Trophoblast cell (in vitro differentiated cells and primary cell): ENCODE results near the gene PRAMEF4.
"Not testable (repeated sequence)": the region's sequence is repeated elsewhere in the genome, so short reads cannot be mapped to it uniquely, and the experiment has no call there.

Source experiments
- DNase-seq, 2 donors: peaks; one replicate each; pipeline ENCODE4 v3.0.0-alpha.2; 2016
- H2AFZ ChIP-seq: 2 replicates; pipeline ENCODE4 v1.6.1; 2013; ENCODE audit warnings: low read length, moderate library complexity, mild to moderate bottlenecking; ENCODE audit not compliant: insufficient read depth, poor library complexity
- H2AK5ac ChIP-seq: 2 replicates; pipeline ENCODE4 v1.6.1; 2013; ENCODE audit warnings: mild to moderate bottlenecking, low read length
- H2BK120ac ChIP-seq: 2 replicates; pipeline ENCODE4 v1.6.1; 2013; ENCODE audit warnings: low read length, mild to moderate bottlenecking, moderate library complexity; ENCODE audit not compliant: insufficient read depth, poor library complexity
- H2BK12ac ChIP-seq: 2 replicates; pipeline ENCODE4 v1.6.1; 2013; ENCODE audit warnings: mild to moderate bottlenecking, low read length, moderate library complexity
- H2BK5ac ChIP-seq: 2 replicates; pipeline ENCODE4 v1.6.1; 2013; ENCODE audit warnings: low read length, low read depth, moderate library complexity, mild to moderate bottlenecking; ENCODE audit not compliant: poor library complexity
- H3K14ac ChIP-seq: 2 replicates; pipeline ENCODE4 v1.6.1; 2013; ENCODE audit warnings: mild to moderate bottlenecking, low read length
- H3K18ac ChIP-seq: 2 replicates; pipeline ENCODE4 v1.6.1; 2013; ENCODE audit warnings: mild to moderate bottlenecking, low read length
- H3K23ac ChIP-seq: 2 replicates; pipeline ENCODE4 v1.6.1; 2013; ENCODE audit warnings: low read length
- H3K27ac ChIP-seq: 2 replicates; pipeline ENCODE4 v1.5.1; 2013; ENCODE audit warnings: low read depth, mild to moderate bottlenecking, inconsistent platforms, low read length, moderate library complexity
- H3K27me3 ChIP-seq: 2 replicates; pipeline ENCODE4 v1.6.1; 2013; ENCODE audit warnings: inconsistent platforms, mild to moderate bottlenecking, low read length, moderate library complexity; ENCODE audit not compliant: insufficient read depth
- H3K36me3 ChIP-seq, 2 experiments: 1 replicate in 1 of 2; 2 replicates in 1 of 2; pipeline ENCODE4 v1.6.1; 2013; ENCODE audit warnings: low read length in 2 of 2, mild to moderate bottlenecking in 2 of 2, moderate library complexity in 1 of 2; ENCODE audit not compliant: insufficient read depth in 2 of 2, control insufficient read depth in 1 of 2
- H3K4ac ChIP-seq: 2 replicates; pipeline ENCODE4 v1.6.1; 2013; ENCODE audit warnings: low read depth, mild to moderate bottlenecking, low read length, moderate library complexity
- H3K4me1 ChIP-seq, 2 experiments: 1 replicate in 1 of 2; 2 replicates in 1 of 2; pipeline ENCODE4 v1.6.1; 2013; ENCODE audit warnings: low read length in 2 of 2, mild to moderate bottlenecking in 2 of 2, moderate library complexity in 1 of 2; ENCODE audit not compliant: insufficient read depth in 2 of 2, control insufficient read depth in 1 of 2
- H3K4me2 ChIP-seq: 2 replicates; pipeline ENCODE4 v1.6.1; 2013; ENCODE audit warnings: inconsistent platforms, mild to moderate bottlenecking, low read length, moderate library complexity
- H3K4me3 ChIP-seq: 2 replicates; pipeline ENCODE4 v1.5.1; 2013; ENCODE audit warnings: mild to moderate bottlenecking, low read depth, low read length, inconsistent platforms
- H3K79me1 ChIP-seq: one replicate; pipeline ENCODE4 v1.6.1; 2013; ENCODE audit warnings: low read length
- H3K79me2 ChIP-seq: 2 replicates; pipeline ENCODE4 v1.6.1; 2013; ENCODE audit warnings: low read length, mild to moderate bottlenecking; ENCODE audit not compliant: control insufficient read depth, insufficient read depth, poor library complexity
- H3K9ac ChIP-seq: 2 replicates; pipeline ENCODE4 v1.6.1; 2013; ENCODE audit warnings: mild to moderate bottlenecking, low read length
- H3K9me3 ChIP-seq: 2 replicates; pipeline ENCODE4 v1.6.1; 2013; ENCODE audit warnings: low read depth, mild to moderate bottlenecking, control low read depth, inconsistent platforms, low read length; ENCODE audit not compliant: insufficient read depth
- H4K12ac ChIP-seq: 2 replicates; pipeline ENCODE4 v1.6.1; 2013; ENCODE audit warnings: low read depth, mild to moderate bottlenecking, low read length, moderate library complexity
- H4K8ac ChIP-seq: 2 replicates; pipeline ENCODE4 v1.6.1; 2013; ENCODE audit warnings: low read depth, mild to moderate bottlenecking, low read length, moderate library complexity
- H4K91ac ChIP-seq: one replicate; pipeline ENCODE4 v1.6.1; 2013; ENCODE audit warnings: low read depth, mild to moderate bottlenecking, low read length, moderate library complexity
- WGBS: extraction: QIAGEN DNeasy Blood & Tissue Kit; methylation state at CpG from one replicate; pipeline ENCODE4 v1.1.7; 2013; ENCODE audit warnings: missing lambda C conversion rate; ENCODE audit not compliant: insufficient read length, insufficient coverage; ENCODE audit errors: extremely low coverage; 5-methylcytosine and 5-hydroxymethylcytosine counted together

The PRAMEF4 gene

DNA sequence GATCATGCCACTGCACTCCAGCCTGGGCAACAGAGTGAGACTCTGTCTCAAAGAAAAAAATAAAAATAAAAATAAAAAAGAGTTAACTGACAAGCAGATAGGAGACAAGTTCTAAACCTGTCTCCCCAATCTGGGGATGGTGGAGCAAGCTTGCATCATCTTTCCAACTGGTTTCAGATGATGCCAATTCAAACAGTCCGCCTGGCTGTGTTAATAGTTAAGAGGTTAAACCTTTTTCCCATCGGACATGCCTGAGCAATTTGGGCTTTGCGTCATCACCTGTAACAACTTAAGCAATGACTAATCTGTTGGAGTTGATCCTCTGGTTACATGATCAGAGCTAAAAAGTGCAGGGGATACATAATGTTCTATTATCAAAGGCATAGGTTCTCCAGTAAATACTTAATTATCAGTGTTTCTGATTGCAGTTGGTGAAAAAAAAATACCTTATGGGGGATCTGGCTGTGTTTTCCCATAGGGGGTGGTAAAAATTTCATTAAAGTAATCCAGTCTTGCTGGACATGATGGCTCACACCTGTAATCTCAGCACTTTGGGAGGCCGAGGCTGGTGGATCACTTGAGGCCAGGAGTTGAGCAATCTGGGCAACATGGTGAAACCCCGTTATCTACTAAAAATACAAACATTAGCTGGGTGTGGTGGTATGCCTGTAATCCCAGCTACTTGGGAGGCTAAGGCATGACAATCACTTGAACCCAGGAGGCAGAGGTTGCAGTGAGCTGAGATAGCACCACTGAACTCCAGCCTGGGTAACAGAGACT is 18.0 kb upstream of the PRAMEF4 start:
- H3K18ac ChIP-seq, H4K8ac ChIP-seq, H2BK5ac ChIP-seq, H3K4ac ChIP-seq, H4K12ac ChIP-seq, DNase-seq, H3K4me1 ChIP-seq, H3K36me3 ChIP-seq, H3K23ac ChIP-seq, H2BK12ac ChIP-seq, H4K91ac ChIP-seq, H2AK5ac ChIP-seq, H2AFZ ChIP-seq, H3K79me1 ChIP-seq, H3K14ac ChIP-seq, H2BK120ac ChIP-seq, H3K9ac ChIP-seq, H3K4me3 ChIP-seq, H3K27ac ChIP-seq, H3K27me3 ChIP-seq, H3K9me3 ChIP-seq, H3K4me2 ChIP-seq, H3K79me2 ChIP-seq: not testable (repeated sequence)
- no CpG with 5 or more reads among the region's 5 CpGs for WGBS

DNA sequence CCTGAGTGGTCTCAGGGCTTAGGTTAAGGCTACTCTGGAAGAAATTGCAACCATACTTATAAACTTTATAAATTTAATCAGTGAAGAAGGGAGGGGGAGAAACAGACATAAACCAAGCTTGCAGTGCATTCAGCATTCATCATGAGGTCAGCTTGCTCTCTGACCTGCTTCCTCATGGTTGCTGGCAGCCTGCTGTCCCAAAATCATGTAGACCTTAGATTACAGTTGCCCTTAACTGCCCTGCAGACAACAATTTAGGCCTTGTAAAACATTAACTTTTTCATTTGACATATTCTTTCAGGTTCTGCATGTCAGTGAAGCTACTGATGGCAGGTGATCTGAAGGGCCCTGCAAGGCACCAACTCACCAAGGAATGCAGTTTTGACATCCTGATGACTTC is 13.2 kb upstream of the PRAMEF4 start:
- not testable (repeated sequence) for H3K27me3 ChIP-seq, H3K23ac ChIP-seq, H2BK5ac ChIP-seq, H3K4me2 ChIP-seq, H3K79me1 ChIP-seq, H2AFZ ChIP-seq, H2BK12ac ChIP-seq, H3K36me3 ChIP-seq, H3K9ac ChIP-seq, H4K91ac ChIP-seq, H2BK120ac ChIP-seq, H3K14ac ChIP-seq, DNase-seq, H3K27ac ChIP-seq, H3K4ac ChIP-seq, H4K12ac ChIP-seq, H3K18ac ChIP-seq, H3K9me3 ChIP-seq, H3K79me2 ChIP-seq, H3K4me1 ChIP-seq, H4K8ac ChIP-seq, H2AK5ac ChIP-seq, H3K4me3 ChIP-seq

DNA sequence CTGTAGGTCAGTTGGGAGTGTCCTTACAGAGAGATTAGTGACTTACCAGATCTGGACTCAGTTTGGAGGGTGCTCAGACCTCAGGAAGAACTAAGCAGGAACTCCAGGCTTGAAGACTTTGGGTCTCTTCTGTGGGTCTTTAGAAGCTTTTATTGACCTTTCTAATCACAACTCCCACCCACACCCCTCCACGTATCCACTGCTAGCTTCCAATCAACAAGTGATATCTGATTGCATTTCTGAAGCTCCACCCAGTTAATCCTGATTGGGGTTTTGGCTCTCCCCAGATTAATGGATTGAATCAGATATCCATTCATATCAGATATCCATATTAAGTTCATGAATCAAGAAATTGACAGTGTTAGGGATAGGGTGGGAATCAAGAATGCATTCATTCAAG is 12.2 kb upstream of the PRAMEF4 start, which contains the start of gene PRAMEF10:
Gene PRAMEF10, minus strand, starts transcription at position 101 of the 400 bp plus-strand sequence. CDS start 2,423 bp downstream, outside the sequence.
- not testable (repeated sequence) for H3K4me2 ChIP-seq, H3K14ac ChIP-seq, H3K4ac ChIP-seq, H3K9ac ChIP-seq, H3K9me3 ChIP-seq, H4K12ac ChIP-seq, H3K79me1 ChIP-seq, H2BK12ac ChIP-seq, H4K8ac ChIP-seq, H4K91ac ChIP-seq, H3K79me2 ChIP-seq, H3K36me3 ChIP-seq, H2AFZ ChIP-seq, H2BK5ac ChIP-seq, H3K4me3 ChIP-seq, H3K27me3 ChIP-seq, H3K27ac ChIP-seq, H3K18ac ChIP-seq, H3K23ac ChIP-seq, H2BK120ac ChIP-seq, H2AK5ac ChIP-seq, DNase-seq, H3K4me1 ChIP-seq
- no CpG with 5 or more reads among the region's 1 CpG for WGBS

DNA sequence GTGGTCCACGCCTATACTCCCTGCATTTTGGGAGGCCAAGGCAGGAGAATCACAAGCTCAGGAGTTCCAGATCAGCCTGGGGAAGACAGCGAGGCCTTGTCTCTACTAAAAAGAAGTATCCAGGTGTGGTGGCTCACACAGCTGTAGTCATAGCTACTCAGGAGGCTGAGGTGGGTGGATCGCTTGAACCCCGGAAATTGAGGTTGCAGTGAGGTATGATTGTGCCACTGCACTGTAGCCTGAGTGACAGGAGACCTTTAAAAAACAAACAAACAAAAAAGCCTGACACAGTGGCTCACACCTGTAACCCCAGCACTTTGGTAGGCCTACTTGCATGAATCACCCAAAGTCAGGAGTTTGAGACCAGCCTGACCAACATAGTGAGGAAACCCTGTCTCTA is 7.5 kb downstream of the PRAMEF4 start:
- H2AFZ ChIP-seq, H2AK5ac ChIP-seq, H3K4ac ChIP-seq, H4K8ac ChIP-seq, H3K27ac ChIP-seq, H3K23ac ChIP-seq, H4K12ac ChIP-seq, H3K79me2 ChIP-seq, H3K27me3 ChIP-seq, H3K18ac ChIP-seq, H2BK12ac ChIP-seq, H2BK120ac ChIP-seq, H3K14ac ChIP-seq, H3K9me3 ChIP-seq, H2BK5ac ChIP-seq, H3K4me2 ChIP-seq, H3K79me1 ChIP-seq, H3K36me3 ChIP-seq, DNase-seq, H4K91ac ChIP-seq, H3K4me3 ChIP-seq, H3K4me1 ChIP-seq, H3K9ac ChIP-seq: not testable (repeated sequence)
- no CpG with 5 or more reads among the region's 4 CpGs for WGBS
